Parathyroid adenoma (tissue), 2 donors: ENCODE data around the gene LINS1.

Experiments
- H2AFZ ChIP-seq: fragments of 300-600 bp; sonication (generic); one replicate; pipeline ENCODE4 v1.7.0; 2017; ENCODE audit warnings: antibody characterized with exemption, mild to moderate bottlenecking
- H3K27ac ChIP-seq: fragments of 300-600 bp; sonication (generic); one replicate; pipeline ENCODE4 v1.7.0; 2017
- H3K27me3 ChIP-seq: fragments of 300-600 bp; sonication (generic); one replicate; pipeline ENCODE4 v1.7.0; 2017; ENCODE audit warnings: low read length; ENCODE audit not compliant: control insufficient read depth, insufficient read depth
- H3K36me3 ChIP-seq: fragments of 300-600 bp; sonication (generic); one replicate; pipeline ENCODE4 v1.7.0; 2017; ENCODE audit warnings: low read length; ENCODE audit not compliant: control insufficient read depth, insufficient read depth
- H3K4me1 ChIP-seq: fragments of 300-600 bp; sonication (generic); one replicate; pipeline ENCODE4 v1.7.0; 2017; ENCODE audit warnings: control low read depth
- H3K4me2 ChIP-seq: fragments of 300-600 bp; sonication (generic); one replicate; pipeline ENCODE4 v1.7.0; 2017; ENCODE audit warnings: low read length
- H3K4me3 ChIP-seq: fragments of 300-600 bp; sonication (generic); one replicate; pipeline ENCODE4 v1.7.0; 2017; ENCODE audit warnings: low read depth, low read length
- H3K79me2 ChIP-seq: fragments of 300-600 bp; sonication (generic); one replicate; pipeline ENCODE4 v1.7.0; 2017; ENCODE audit warnings: control low read depth
- H3K9ac ChIP-seq: fragments of 300-600 bp; sonication (generic); one replicate; pipeline ENCODE4 v1.7.0; 2017; ENCODE audit warnings: mild to moderate bottlenecking
- H3K9me3 ChIP-seq: fragments of 300-600 bp; sonication (generic); one replicate; pipeline ENCODE4 v1.7.0; 2017; ENCODE audit warnings: low read length; ENCODE audit not compliant: control insufficient read depth
- CTCF ChIP-seq: fragments of 300-600 bp; sonication (generic); IDR thresholded peaks from one replicate; pipeline ENCODE4 v1.7.0; 2017; ENCODE audit warnings: antibody characterized with exemption, mild to moderate bottlenecking
- donor health status: primary hyperparathyroidism.

LINS1 gene

DNA sequence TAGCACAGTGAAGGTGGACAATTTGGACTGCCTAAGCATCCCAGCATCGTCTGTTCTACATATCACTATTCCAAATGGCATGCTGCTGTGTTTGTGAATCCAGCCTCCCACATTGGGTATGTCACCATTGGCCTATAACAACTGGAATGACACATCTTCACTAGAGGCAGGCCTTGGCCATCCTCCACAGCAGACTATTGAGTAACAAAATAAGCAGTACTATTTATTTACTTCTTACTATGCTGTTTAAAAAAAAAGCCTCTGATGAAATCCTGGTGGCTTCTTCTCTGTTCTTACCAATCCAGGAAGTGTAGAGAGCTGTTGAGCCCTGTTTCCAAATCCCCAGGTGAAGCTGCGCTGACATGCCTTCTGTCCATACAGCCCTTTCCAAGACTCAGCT is 42.7 kb downstream of the LINS1 start:
- no peaks in the 10 kb centered on the region for H3K4me1 ChIP-seq
- no peak overlapping the region for H3K9ac ChIP-seq
- H3K27ac ChIP-seq = no peak overlapping the region
- H3K9me3 ChIP-seq = no peaks in the 10 kb centered on the region
- H3K79me2 ChIP-seq = no peaks in the 10 kb centered on the region
- no peak for TF ChIP-seq CTCF
- no peaks in the 10 kb centered on the region for H3K27me3 ChIP-seq
- H3K4me2 ChIP-seq = no peak overlapping the region
- H3K4me3 ChIP-seq = no peak overlapping the region
- no peaks in the 10 kb centered on the region for H3K36me3 ChIP-seq
- no peak overlapping the region for H2AFZ ChIP-seq

DNA sequence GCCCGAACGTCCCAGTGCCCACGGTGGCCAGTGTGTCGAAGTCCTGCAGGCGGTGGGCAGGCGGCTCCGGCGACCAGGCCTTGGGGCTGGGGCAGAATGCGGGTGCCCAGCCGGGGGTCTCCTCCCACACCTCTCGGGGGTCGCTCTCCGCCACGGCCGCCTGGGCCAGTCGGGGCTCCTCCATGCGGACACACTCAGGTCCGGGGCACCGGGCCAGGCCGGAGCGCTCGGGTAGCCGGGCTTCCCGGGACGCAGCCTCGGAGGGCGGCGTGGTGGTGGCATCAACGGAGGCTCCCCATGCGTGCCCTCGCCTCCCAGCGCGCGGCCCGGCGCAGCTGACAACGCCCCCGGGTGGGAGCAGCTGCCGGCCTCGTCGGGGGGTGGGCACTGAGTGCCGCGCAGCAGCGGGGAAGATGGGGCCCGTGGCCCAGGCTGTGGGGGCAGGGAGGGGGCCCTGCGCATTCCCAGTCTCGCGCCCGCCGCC is 43.2 kb downstream of the LINS1 start:
- no peak overlapping the region for H3K4me2 ChIP-seq
- H3K27me3 ChIP-seq = no peaks in the 10 kb centered on the region
- H3K79me2 ChIP-seq = no peaks in the 10 kb centered on the region
- H3K9me3 ChIP-seq = no peaks in the 10 kb centered on the region
- no peak overlapping the region for H3K4me3 ChIP-seq
- H3K27ac ChIP-seq = no peak overlapping the region
- H2AFZ ChIP-seq = no peak overlapping the region
- H3K36me3 ChIP-seq = no peaks in the 10 kb centered on the region
- TF ChIP-seq CTCF = no peak
- H3K9ac ChIP-seq = no peak overlapping the region
- no peaks in the 10 kb centered on the region for H3K4me1 ChIP-seq

DNA sequence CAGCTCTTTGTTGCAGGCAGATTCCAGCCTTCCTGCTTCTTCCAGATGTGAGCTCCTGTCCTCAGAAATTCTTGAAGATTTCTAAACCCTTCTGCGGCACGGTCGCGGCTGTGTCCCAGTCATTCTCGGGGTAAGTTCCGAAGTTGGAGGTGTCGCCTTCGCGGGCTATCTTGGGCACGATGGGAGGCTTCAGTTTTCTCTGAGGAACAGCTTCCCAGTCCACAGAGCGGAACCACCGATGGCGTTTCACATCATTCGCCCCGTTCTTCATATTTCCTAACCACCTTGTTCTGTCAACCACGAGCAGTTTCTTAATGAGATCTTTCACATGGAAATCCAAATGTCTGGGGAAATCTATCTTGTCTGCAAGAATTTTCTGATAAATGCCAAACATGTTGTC is 48.5 kb downstream of the LINS1 start:
- H3K27me3 ChIP-seq = no peaks in the 10 kb centered on the region
- H3K36me3 ChIP-seq = no peaks in the 10 kb centered on the region
- H3K9me3 ChIP-seq = no peaks in the 10 kb centered on the region
- H3K27ac ChIP-seq = no peak overlapping the region
- H3K4me3 ChIP-seq = no peak overlapping the region
- H3K4me2 ChIP-seq = no peak overlapping the region
- H2AFZ ChIP-seq = no peak overlapping the region
- no peak overlapping the region for H3K9ac ChIP-seq
- H3K79me2 ChIP-seq = no peaks in the 10 kb centered on the region
- no peaks in the 10 kb centered on the region for H3K4me1 ChIP-seq
- no peak for TF ChIP-seq CTCF

- H3K79me2 ChIP-seq = no peaks in the 10 kb centered on the region
- H2AFZ ChIP-seq = no peak overlapping the region
- H3K9ac ChIP-seq = no peak overlapping the region
- H3K27me3 ChIP-seq = no peaks in the 10 kb centered on the region
- no peaks in the 10 kb centered on the region for H3K4me1 ChIP-seq
- no peak overlapping the region for H3K4me2 ChIP-seq
- no peaks in the 10 kb centered on the region for H3K36me3 ChIP-seq
- no peak overlapping the region for H3K4me3 ChIP-seq
- H3K9me3 ChIP-seq = no peaks in the 10 kb centered on the region
- no peak for TF ChIP-seq CTCF
- H3K27ac ChIP-seq = no peak overlapping the region
Measured at GRCh38 chr15:100547961-100548360, 54.0 kb downstream of the LINS1 start.

- no peak overlapping the region for H3K4me3 ChIP-seq
- H2AFZ ChIP-seq = no peak overlapping the region
- TF ChIP-seq CTCF = no peak
- no peaks in the 10 kb centered on the region for H3K4me1 ChIP-seq
- no peak overlapping the region for H3K9ac ChIP-seq
- H3K36me3 ChIP-seq = no peaks in the 10 kb centered on the region
- no peak overlapping the region for H3K4me2 ChIP-seq
- H3K9me3 ChIP-seq = no peaks in the 10 kb centered on the region
- H3K79me2 ChIP-seq = no peaks in the 10 kb centered on the region
- H3K27me3 ChIP-seq = no peaks in the 10 kb centered on the region
- no peak overlapping the region for H3K27ac ChIP-seq
Measured at GRCh38 chr15:100544946-100545345, 57.0 kb downstream of the LINS1 start.
